Aorta (tissue), 5 donors: ENCODE results near the gene CLGN. TPM values are rescaled to one million over a fixed set of nuclear protein-coding genes. Genes with fewer than 3 reads are reported as not detected.

ENCODE experiments used
- ATAC-seq: fragments of 200-7000 bp; cut with Tn5 transposase; one replicate; pipeline ENCODE4 v1.9.1; 2022; ENCODE audit warnings: moderate library complexity; ENCODE audit not compliant: low FRiP score
- DNase-seq, 2 donors: peaks; one replicate each; pipeline ENCODE4 v3.0.0-alpha.2; 2020
- H3K27ac ChIP-seq, 2 donors: one replicate each; pipeline ENCODE4 v1.5.1; 2013; ENCODE audit warnings: low read length in 2 of 2, mild to moderate bottlenecking in 2 of 2, moderate library complexity in 2 of 2, control low read depth in 1 of 2, inconsistent platforms in 1 of 2, low read depth in 1 of 2
- H3K27me3 ChIP-seq, 2 donors: one replicate each; pipeline ENCODE4 v1.6.1; 2013; ENCODE audit warnings: control low read depth in 1 of 2, low read length in 1 of 2, mild to moderate bottlenecking in 1 of 2, moderate library complexity in 1 of 2; ENCODE audit not compliant: insufficient read depth in 2 of 2, control insufficient read depth in 1 of 2
- H3K36me3 ChIP-seq, 2 donors: one replicate each; pipeline ENCODE4 v1.6.1; 2013; ENCODE audit warnings: control low read depth in 1 of 2, low read length in 1 of 2, mild to moderate bottlenecking in 1 of 2; ENCODE audit not compliant: insufficient read depth in 2 of 2, control insufficient read depth in 1 of 2
- H3K4me1 ChIP-seq, 2 donors: one replicate each; pipeline ENCODE4 v1.6.1; 2013; ENCODE audit warnings: low read length in 2 of 2, control low read depth in 1 of 2, mild to moderate bottlenecking in 1 of 2, moderate library complexity in 1 of 2; ENCODE audit not compliant: insufficient read depth in 2 of 2, control insufficient read depth in 1 of 2
- H3K4me3 ChIP-seq, 2 donors: one replicate each; pipeline ENCODE4 v1.5.1; 2013; ENCODE audit warnings: low read length in 2 of 2, control low read depth in 1 of 2, mild to moderate bottlenecking in 1 of 2
- H3K9me3 ChIP-seq: one replicate; pipeline ENCODE4 v1.6.1; 2013; ENCODE audit warnings: mild to moderate bottlenecking, low read length; ENCODE audit not compliant: control insufficient read depth
- WGBS, 2 donors: extraction: QIAGEN DNeasy Blood & Tissue Kit; methylation state at CpG; one replicate each; pipeline ENCODE4 v1.1.7; 2013; 5-methylcytosine and 5-hydroxymethylcytosine counted together
- intact Hi-C, 2 donors: fragments of 100-400 bp; cut with DNase I; formaldehyde crosslinking; loops; one replicate each; pipeline versions ENCODE4 v1.14.2 to v1.15.0; 2022
- polyA plus RNA-seq, 2 donors: library from polyadenylated mRNA; stranded (reverse); fragments of 200-250 nt; gene quantifications; one replicate each; pipeline ENCODE4 v1.2.3, GENCODE V29; 2013
- total RNA-seq, 2 donors: library from RNA; stranded (reverse); fragmentation: NEBNext Ultra II Directional; extraction: Animal tissue kit (Norgen Biotek cat#: 25700); gene quantifications; one replicate each; pipeline ENCODE4 v1.2.1, GENCODE V29; 2021
- donor health status: healthy with polysubstance abuse.
- donor health status: Bipolar disorder and iron deficiency.
- donor health status: DM: no; HTN: no; CAD: no.
- donor health status: DM: no; HTN: no; CAD: no.
- donor health status: DM: yes; HTN: yes; CAD: no.

The CLGN gene
- total and polyA plus RNA-seq, 4 donors: 0.21 TPM; not detected in 3

- Histone ChIP-seq H3K36me3 (no peaks in the 10 kb centered on the region), H3K27ac (no peak overlapping the region), H3K27me3 (no peaks in the 10 kb centered on the region), H3K4me1 (no peaks in the 10 kb centered on the region), H3K4me3 (no peak overlapping the region), H3K9me3 (no peaks in the 10 kb centered on the region)
- WGBS, 2 donors: 73 to 78% methylated on average over 2 of the region's 2 CpGs
- intact Hi-C loops: no loop called here
- ATAC-seq (no peak), DNase-seq (no peak)
Observed at GRCh38 chr4:140400111-140400510, 27.3 kb downstream of the CLGN start.

- Histone ChIP-seq H3K36me3 (no peaks in the 10 kb centered on the region), H3K4me3 (no peak overlapping the region), H3K4me1 (no peaks in the 10 kb centered on the region), H3K27ac (no peak overlapping the region), H3K27me3 (no peaks in the 10 kb centered on the region), H3K9me3 (no peaks in the 10 kb centered on the region)
- 70 to 71% methylated on average over 5 of the region's 5 CpGs for WGBS, 2 donors
- intact Hi-C loops: no loop called here
- no peak for DNase-seq
- no peak for ATAC-seq
Observed at GRCh38 chr4:140395668-140396067, 31.8 kb downstream of the CLGN start.

- Histone ChIP-seq H3K4me1 (no peaks in the 10 kb centered on the region), H3K27me3 (no peaks in the 10 kb centered on the region), H3K4me3 (no peak overlapping the region), H3K27ac (no peak overlapping the region), H3K9me3 (no peaks in the 10 kb centered on the region), H3K36me3 (peaks cover 0 to 4% of the 10 kb centered on the region in 2 donors)
- intact Hi-C loops: no loop called here
- DNase-seq (no peak), ATAC-seq (no peak)
- 71% methylated on average over 1 of the region's 1 CpG for WGBS, 2 donors
Observed at GRCh38 chr4:140388015-140388414, 39.4 kb downstream of the CLGN start.

GRCh38 chr4:140382732-140383131 is 44.7 kb downstream of the CLGN start:
- intact Hi-C loops: no loop called here
- Histone ChIP-seq H3K4me1 (no peaks in the 10 kb centered on the region), H3K27me3 (no peaks in the 10 kb centered on the region), H3K9me3 (no peaks in the 10 kb centered on the region), H3K4me3 (no peak overlapping the region), H3K27ac (no peak overlapping the region), H3K36me3 (peaks cover 0 to 7% of the 10 kb centered on the region in 2 donors)
- DNase-seq: no peak
- ATAC-seq: no peak

GRCh38 chr4:140374130-140374477 is 53.3 kb downstream of the CLGN start:
- H3K27ac ChIP-seq: peak overlapping the region in 1 of 2 donors; percentile 74
- peak overlapping the region; percentile 35 to 60 for H3K4me3 ChIP-seq
- DNase-seq: no peak
- 2% methylated on average over 8 of the region's 8 CpGs for WGBS, 2 donors
- H3K9me3 ChIP-seq: no peaks in the 10 kb centered on the region
- ATAC-seq: no peak
- intact Hi-C loops: loop anchor here (5.0 to 10.0 kb wide), 2 partner anchors 148 to 761 kb away; partner anchors contain the start of genes ELMOD2 (in 2 of the 2) and RNF150 (in 1 of the 2)
- H3K36me3 ChIP-seq: no peaks in the 10 kb centered on the region
- peaks cover 0 to 2% of the 10 kb centered on the region in 2 donors for H3K4me1 ChIP-seq
- no peaks in the 10 kb centered on the region for H3K27me3 ChIP-seq

GRCh38 chr4:140373328-140374129 is 53.9 kb downstream of the CLGN start, which contains the start of gene SCOC:
Gene SCOC (plus strand): TSS chr4:140373646. CDS start chr4:140379171, 5,525 bp downstream.
- H3K4me1 ChIP-seq: peaks cover 0 to 2% of the 10 kb centered on the region in 2 donors
- 1% methylated on average over 56 to 63 of the region's 63 CpGs for WGBS, 2 donors
- no peaks in the 10 kb centered on the region for H3K27me3 ChIP-seq
- H3K27ac ChIP-seq: peak within 1 kb of the TSS; percentile 67 to 83
- intact Hi-C loops: loop anchor here (5.0 to 10.0 kb wide), 2 partner anchors 149 to 761 kb away; partner anchors contain the start of genes ELMOD2 (in 2 of the 2) and RNF150 (in 1 of the 2)
- peak within 1 kb of the TSS; percentile 77 to 89 for H3K4me3 ChIP-seq
- peak; percentile 99 for DNase-seq
- no peaks in the 10 kb centered on the region for H3K36me3 ChIP-seq
- peak; percentile 100 for ATAC-seq
- no peaks in the 10 kb centered on the region for H3K9me3 ChIP-seq

- no peaks in the 10 kb centered on the region for H3K27me3 ChIP-seq
- intact Hi-C loops: loop anchor here (5.0 to 10.0 kb wide), 2 partner anchors 149 to 762 kb away; partner anchors contain the start of genes ELMOD2 (in 2 of the 2) and RNF150 (in 1 of the 2)
- 1% methylated on average over 21 of the region's 21 CpGs for WGBS, 2 donors
Observed at GRCh38 chr4:140372751-140373327, 54.6 kb downstream of the CLGN start.

GRCh38 chr4:140368686-140369085 is 58.8 kb downstream of the CLGN start:
- no peak for DNase-seq
- Histone ChIP-seq H3K4me3 (no peak overlapping the region), H3K36me3 (no peaks in the 10 kb centered on the region), H3K27ac (no peak overlapping the region), H3K9me3 (no peaks in the 10 kb centered on the region), H3K27me3 (no peaks in the 10 kb centered on the region), H3K4me1 (no peaks in the 10 kb centered on the region)
- intact Hi-C loops: loop anchor here in 1 of 2 donors (10.0 kb wide), 1 partner anchor 236 kb away; no protein-coding TSS in a partner anchor
- ATAC-seq: no peak
- 68 to 71% methylated on average over 3 of the region's 3 CpGs for WGBS, 2 donors

More at GRCh38 chr4:140372751-140373327, 54.6 kb downstream of the CLGN start:
- Histone ChIP-seq H3K36me3 (no peaks in the 10 kb centered on the region), H3K4me1 (peaks cover 0 to 2% of the 10 kb centered on the region in 2 donors), H3K9me3 (no peaks in the 10 kb centered on the region), H3K27ac (peak overlapping the region; percentile 67 to 83), H3K4me3 (peak overlapping the region; percentile 77 to 89)
- DNase-seq (no peak), ATAC-seq (peak; percentile 67)
